Measurements from ENCODE around the gene HNRNPA3. TPM values are rescaled to one million over a fixed set of nuclear protein-coding genes. Genes with fewer than 3 reads are reported as not detected.

The HNRNPA3 gene
- total and polyA plus RNA-seq, 2 of the 13 experiments (the other 11 are each of a cell fraction or from before 2014, with no cell fraction given) = 73.3 to 97.7 TPM

DNA sequence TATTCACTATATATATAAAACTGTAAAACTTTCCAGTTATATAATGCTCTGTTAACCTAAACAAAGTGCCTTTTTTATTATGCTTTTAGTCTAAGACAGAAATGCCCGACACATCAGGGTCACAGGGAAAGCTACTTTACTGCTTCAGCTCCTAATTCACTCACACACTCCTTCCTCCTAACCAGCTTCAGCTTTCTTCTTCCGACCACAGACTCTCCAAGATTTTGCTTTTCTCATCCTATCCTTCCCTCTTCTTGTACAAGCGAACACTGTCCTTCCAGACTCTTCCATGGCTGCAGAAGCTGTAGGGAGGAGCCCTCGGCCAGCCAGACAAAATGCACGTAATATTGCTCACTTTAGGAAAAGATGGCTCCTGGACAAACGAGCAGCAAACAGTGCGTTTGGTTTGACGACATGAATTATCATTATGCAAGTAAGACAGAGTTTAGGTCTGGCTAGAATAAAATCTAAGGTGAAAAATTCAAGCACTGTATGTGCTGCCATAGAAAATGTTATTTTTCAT, 47.5 kb upstream of the HNRNPA3 start (continued):
- TF ChIP-seq, protein P1, sequence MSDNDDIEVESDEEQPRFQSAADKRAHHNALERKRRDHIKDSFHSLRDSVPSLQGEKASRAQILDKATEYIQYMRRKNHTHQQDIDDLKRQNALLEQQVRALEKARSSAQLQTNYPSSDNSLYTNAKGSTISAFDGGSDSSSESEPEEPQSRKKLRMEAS (IDR thresholded peaks at IDR 0.05) = peak; percentile 47; the same call in 1 of the 2 replicates
- TF ChIP-seq ZNF234 (CRISPR knock-in tag; conservative IDR thresholded peaks at IDR 0.05) (no peak), HHEX (CRISPR knock-in tag; IDR thresholded peaks at IDR 0.05) (no peak), CREM (IDR thresholded peaks at IDR 0.05) (no peak), CREM (CRISPR knock-in tag; IDR thresholded peaks at IDR 0.05) (no peak), ZNF567 (CRISPR knock-in tag; IDR thresholded peaks at IDR 0.05; ENCODE audit: borderline replicate concordance) (no peak), ZSCAN20 (CRISPR knock-in tag; IDR thresholded peaks at IDR 0.05; ENCODE audit: borderline replicate concordance) (0 out of 2 replicates have a peak, but pooled peaks have one; percentile 4), ASH2L (IDR thresholded peaks at IDR 0.05; ENCODE audit: insufficient read length, low read depth, low read length) (peak; percentile 30), SOX5 (CRISPR knock-in tag; IDR thresholded peaks at IDR 0.05; ENCODE audit: borderline replicate concordance) (peak; percentile 18; the same call in 1 of the 2 replicates), ZNF441 (CRISPR knock-in tag; IDR thresholded peaks at IDR 0.05; ENCODE audit: borderline replicate concordance) (0 out of 2 replicates have a peak, but pooled peaks have one; percentile 37), KLF6 (CRISPR knock-in tag; IDR thresholded peaks at IDR 0.05) (0 out of 2 replicates have a peak, but pooled peaks have one; percentile 0), NR2C2 (CRISPR knock-in tag; IDR thresholded peaks at IDR 0.05; ENCODE audit: borderline replicate concordance) (no peak), ZNF800 (CRISPR knock-in tag; IDR thresholded peaks at IDR 0.05) (no peak), HMG20A (CRISPR knock-in tag; IDR thresholded peaks at IDR 0.05; ENCODE audit: borderline replicate concordance) (0 out of 2 replicates have a peak, but pooled peaks have one; percentile 6), ZSCAN9 (CRISPR knock-in tag; IDR thresholded peaks at IDR 0.05; ENCODE audit: borderline replicate concordance) (0 out of 2 replicates have a peak, but pooled peaks have one; percentile 16), SALL1 (CRISPR knock-in tag; IDR thresholded peaks at IDR 0.05) (peak; percentile 12; the same call in 1 of the 2 replicates), SNAPC2 (CRISPR knock-in tag; IDR thresholded peaks at IDR 0.05) (no peak), ATF6 (CRISPR knock-in tag; conservative IDR thresholded peaks at IDR 0.05) (0 out of 2 replicates have a peak, but pooled peaks have one; percentile 11), POLR2G (IDR thresholded peaks at IDR 0.05; ENCODE audit: low read depth, low read length) (peak; percentile 68), MIXL1 (CRISPR knock-in tag; IDR thresholded peaks at IDR 0.05) (0 out of 2 replicates have a peak, but pooled peaks have one; percentile 29), KMT2B (CRISPR knock-in tag; IDR thresholded peaks at IDR 0.05) (peak; percentile 10)
- TF ChIP-seq, protein P2, sequence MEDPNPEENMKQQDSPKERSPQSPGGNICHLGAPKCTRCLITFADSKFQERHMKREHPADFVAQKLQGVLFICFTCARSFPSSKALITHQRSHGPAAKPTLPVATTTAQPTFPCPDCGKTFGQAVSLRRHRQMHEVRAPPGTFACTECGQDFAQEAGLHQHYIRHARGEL (CRISPR knock-in tag; IDR thresholded peaks at IDR 0.05) = no peak

All from HepG2 (cell line).